Common myeloid progenitor, CD34-positive (primary cell): ENCODE data around the gene NPAS3.

Source experiments
- CTCF ChIA-PET: fragments of 350-600 bp; sonication (Branson Sonifier 250); formaldehyde crosslinking; loops from one replicate; lab custom pipeline; 2021; ENCODE audit warnings: antibody characterized with exemption; lab: Charles Lee
- POLR2A ChIA-PET: fragments of 350-600 bp; sonication (Branson Sonifier 250); formaldehyde crosslinking; loops from one replicate; lab custom pipeline; 2021; ENCODE audit warnings: antibody characterized with exemption; lab: Charles Lee
- DNase-seq, 3 donors: peaks; one replicate each; pipeline versions ENCODE4 v3.0.0 to v3.0.0-alpha.2; 2013
- H3K27ac ChIP-seq, 2 experiments: 1 replicate in 1 of 2; 2 replicates in 1 of 2; pipeline ENCODE4 v1.7.0; 2013; ENCODE audit warnings: inconsistent platforms in 2 of 2, low read length in 2 of 2, mild to moderate bottlenecking in 2 of 2, low read depth in 1 of 2, moderate library complexity in 1 of 2; ENCODE audit not compliant: severe bottlenecking in 2 of 2, insufficient read depth in 1 of 2, poor library complexity in 1 of 2
- H3K27me3 ChIP-seq, 5 experiments: replicated peaks in 2 of 5; 1 replicate in 3 of 5; 2 replicates in 2 of 5; pipeline versions ENCODE4 v1.6.1 to v1.7.0; 2013; ENCODE audit warnings: low read length in 4 of 5, mild to moderate bottlenecking in 2 of 5, moderate library complexity in 2 of 5, inconsistent platforms in 1 of 5; ENCODE audit not compliant: insufficient read depth in 5 of 5, control insufficient read depth in 4 of 5
- H3K36me3 ChIP-seq, 4 experiments: 1 replicate in 2 of 4; 2 replicates in 2 of 4; pipeline versions ENCODE4 v1.6.1 to v1.7.0; 2013; ENCODE audit warnings: low read length in 3 of 4, control low read depth in 1 of 4, mild to moderate bottlenecking in 1 of 4; ENCODE audit not compliant: control insufficient read depth in 4 of 4, insufficient read depth in 4 of 4
- H3K4me1 ChIP-seq, 4 experiments: 1 replicate in 3 of 4; 2 replicates in 1 of 4; pipeline versions ENCODE4 v1.6.1 to v1.7.1; 2013; ENCODE audit warnings: low read length in 3 of 4, mild to moderate bottlenecking in 3 of 4, control low read depth in 1 of 4, inconsistent platforms in 1 of 4, moderate library complexity in 1 of 4; ENCODE audit not compliant: control insufficient read depth in 4 of 4, insufficient read depth in 4 of 4; ENCODE audit errors: control extremely low read depth in 1 of 4
- H3K4me3 ChIP-seq, 7 experiments: 1 replicate in 4 of 7; 2 replicates in 3 of 7; pipeline versions ENCODE4 v1.5.1 to v1.7.0; 2013; ENCODE audit warnings: mild to moderate bottlenecking in 7 of 7, low read length in 6 of 7, moderate library complexity in 6 of 7, inconsistent platforms in 2 of 7, low read depth in 2 of 7, control low read depth in 1 of 7; ENCODE audit not compliant: insufficient read depth in 4 of 7, control insufficient read depth in 1 of 7; ENCODE audit errors: extremely low read depth in 1 of 7
- H3K9me3 ChIP-seq, 5 experiments: 1 replicate in 4 of 5; 2 replicates in 1 of 5; pipeline versions ENCODE4 v1.6.1 to v1.7.1; 2013; ENCODE audit warnings: low read length in 4 of 5, mild to moderate bottlenecking in 2 of 5, inconsistent platforms in 1 of 5, low read depth in 1 of 5, moderate library complexity in 1 of 5; ENCODE audit not compliant: control insufficient read depth in 4 of 5, insufficient read depth in 2 of 5; ENCODE audit errors: control extremely low read depth in 1 of 5
- WGBS: methylation state at CpG from one replicate; pipeline ENCODE4 v1.1.5; 2013; ENCODE audit not compliant: insufficient coverage; 5-methylcytosine and 5-hydroxymethylcytosine counted together

NPAS3 gene

GRCh38 chr14:33505963-33506329 is 567.3 kb downstream of the NPAS3 start:
- H3K27ac ChIP-seq, result no peak overlapping the region
- POLR2A ChIA-PET, result no interaction called here
- no peaks in the 10 kb centered on the region for H3K9me3 ChIP-seq
- peaks cover 0 to 3% (median 0%) of the 10 kb centered on the region in 4 experiments for H3K4me1 ChIP-seq
- 97% methylated on average over 4 of the region's 6 CpGs for WGBS
- no peak overlapping the region for H3K4me3 ChIP-seq
- CTCF ChIA-PET, result interaction anchor here (0.9 kb wide), 1 partner anchor 20 kb away, joined by 3 read pairs; no protein-coding TSS in a partner anchor
- no peaks in the 10 kb centered on the region for H3K27me3 ChIP-seq
- no peak for DNase-seq
- H3K36me3 ChIP-seq, result no peaks in the 10 kb centered on the region

GRCh38 chr14:33508126-33509062 is 569.7 kb downstream of the NPAS3 start:
- Histone ChIP-seq H3K4me3 (no peak overlapping the region), H3K27ac (no peak overlapping the region), H3K27me3 (no peaks in the 10 kb centered on the region), H3K36me3 (no peaks in the 10 kb centered on the region), H3K9me3 (no peaks in the 10 kb centered on the region), H3K4me1 (peaks cover 0 to 3% (median 0%) of the 10 kb centered on the region in 4 experiments)
- CTCF ChIA-PET, result no interaction called here
- WGBS, result 100% methylated on average over 2 of the region's 9 CpGs
- no peak for DNase-seq
- POLR2A ChIA-PET, result no interaction called here

DNA sequence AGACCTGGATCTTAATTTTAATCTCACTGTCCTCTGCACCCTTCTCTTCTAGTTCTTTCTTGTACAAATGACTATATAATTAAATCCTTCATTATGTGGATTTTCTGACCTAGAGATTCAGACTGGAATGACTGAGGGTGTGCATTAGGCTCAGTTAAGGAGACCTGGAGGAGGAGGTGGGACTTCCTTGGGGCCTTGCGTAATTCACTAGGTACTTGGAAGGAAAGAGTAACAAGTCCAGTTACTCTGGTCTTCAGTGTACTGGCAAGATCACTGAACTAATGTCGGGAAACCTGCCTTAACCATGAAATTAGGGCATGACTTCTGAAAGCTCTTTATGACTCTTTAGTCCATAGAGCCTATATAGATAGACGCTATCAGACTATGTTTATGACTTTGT is 570.8 kb downstream of the NPAS3 start:
- Histone ChIP-seq H3K9me3 (no peaks in the 10 kb centered on the region), H3K36me3 (no peaks in the 10 kb centered on the region), H3K4me1 (peaks cover 0 to 3% (median 0%) of the 10 kb centered on the region in 4 experiments), H3K27ac (no peak overlapping the region), H3K4me3 (no peak overlapping the region), H3K27me3 (no peaks in the 10 kb centered on the region)
- POLR2A ChIA-PET, result no interaction called here
- CTCF ChIA-PET, result no interaction called here
- no peak for DNase-seq
- WGBS, result 100% methylated on average over 3 of the region's 3 CpGs

GRCh38 chr14:33510063-33510481 is 571.4 kb downstream of the NPAS3 start:
- Histone ChIP-seq H3K36me3 (no peaks in the 10 kb centered on the region), H3K4me3 (no peak overlapping the region), H3K9me3 (no peaks in the 10 kb centered on the region), H3K4me1 (peaks cover 0 to 3% (median 0%) of the 10 kb centered on the region in 4 experiments), H3K27ac (no peak overlapping the region), H3K27me3 (no peaks in the 10 kb centered on the region)
- WGBS, result 71% methylated on average over 4 of the region's 6 CpGs
- peak in 1 of 3 donors; percentile 4 for DNase-seq
- POLR2A ChIA-PET, result no interaction called here
- CTCF ChIA-PET, result no interaction called here

- no peaks in the 10 kb centered on the region for H3K9me3 ChIP-seq
- no peak for DNase-seq
- WGBS, result no CpG with 5 or more reads among the region's 3 CpGs
- no peaks in the 10 kb centered on the region for H3K27me3 ChIP-seq
- ChIA-PET CTCF (no interaction called here), POLR2A (no interaction called here)
- H3K36me3 ChIP-seq, result no peaks in the 10 kb centered on the region
- H3K27ac ChIP-seq, result no peak overlapping the region
- H3K4me3 ChIP-seq, result no peak overlapping the region
- peaks cover 0 to 3% (median 0%) of the 10 kb centered on the region in 4 experiments for H3K4me1 ChIP-seq
Observed at GRCh38 chr14:33510991-33511390, 572.3 kb downstream of the NPAS3 start.

DNA sequence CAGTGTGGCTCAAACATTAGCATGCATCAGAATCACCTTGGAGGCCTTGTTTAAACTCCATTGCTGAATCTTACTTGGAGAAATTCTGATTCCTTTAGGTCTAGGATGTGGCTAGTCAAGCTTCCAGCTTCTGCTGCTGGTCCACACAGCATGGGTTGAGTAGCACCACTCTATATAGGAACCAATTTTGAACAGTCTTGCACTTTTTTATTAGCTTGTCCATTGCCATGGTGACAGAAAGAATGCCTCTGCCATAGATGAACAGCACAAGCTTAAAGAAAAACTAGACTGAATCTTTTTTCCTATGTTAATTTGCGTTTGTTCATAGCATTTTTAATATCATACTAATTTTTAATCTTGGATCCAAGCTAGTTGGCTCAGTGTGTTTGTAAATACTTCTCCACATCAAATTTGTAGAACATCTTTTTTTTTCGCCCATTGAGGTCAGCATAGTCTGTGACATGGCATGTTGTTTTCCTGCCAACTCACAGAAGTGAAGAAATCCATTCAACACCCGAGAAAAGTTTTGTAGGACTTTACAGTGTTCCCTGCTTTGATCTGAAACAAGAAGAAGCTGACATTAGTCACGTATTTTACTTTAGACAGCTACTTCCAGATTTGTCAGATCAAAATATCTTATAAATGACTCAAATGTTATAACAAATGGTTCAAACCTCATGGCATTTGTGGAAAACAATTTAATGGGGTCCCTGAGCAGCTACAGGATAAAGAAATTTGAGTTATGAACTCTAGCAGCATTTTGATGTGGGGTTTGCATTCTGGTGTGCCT is 573.4 kb downstream of the NPAS3 start:
- H3K27ac ChIP-seq, result no peak overlapping the region
- no peaks in the 10 kb centered on the region for H3K36me3 ChIP-seq
- ChIA-PET CTCF (interaction anchor here (0.8 to 1.0 kb wide), 2 partner anchors 12 to 37 kb away, joined by 3 read pairs; no protein-coding TSS in a partner anchor), POLR2A (no interaction called here)
- H3K9me3 ChIP-seq, result no peaks in the 10 kb centered on the region
- H3K4me1 ChIP-seq, result peaks cover 0 to 3% (median 0%) of the 10 kb centered on the region in 4 experiments
- H3K27me3 ChIP-seq, result no peaks in the 10 kb centered on the region
- no peak overlapping the region for H3K4me3 ChIP-seq
- no peak for DNase-seq
- 100% methylated on average over 3 of the region's 4 CpGs for WGBS

- DNase-seq, result no peak
- ChIA-PET POLR2A (no interaction called here), CTCF (no interaction called here)
- Histone ChIP-seq H3K27me3 (no peaks in the 10 kb centered on the region), H3K9me3 (no peaks in the 10 kb centered on the region), H3K4me3 (no peak overlapping the region), H3K27ac (no peak overlapping the region), H3K4me1 (no peaks in the 10 kb centered on the region), H3K36me3 (no peaks in the 10 kb centered on the region)
- 100% methylated on average over 4 of the region's 5 CpGs for whole genome bisulfite sequencing
Observed at GRCh38 chr14:33515441-33515840, 576.8 kb downstream of the NPAS3 start.
